ENCODE data around the gene DMBX1.

Gene DMBX1

DNA sequence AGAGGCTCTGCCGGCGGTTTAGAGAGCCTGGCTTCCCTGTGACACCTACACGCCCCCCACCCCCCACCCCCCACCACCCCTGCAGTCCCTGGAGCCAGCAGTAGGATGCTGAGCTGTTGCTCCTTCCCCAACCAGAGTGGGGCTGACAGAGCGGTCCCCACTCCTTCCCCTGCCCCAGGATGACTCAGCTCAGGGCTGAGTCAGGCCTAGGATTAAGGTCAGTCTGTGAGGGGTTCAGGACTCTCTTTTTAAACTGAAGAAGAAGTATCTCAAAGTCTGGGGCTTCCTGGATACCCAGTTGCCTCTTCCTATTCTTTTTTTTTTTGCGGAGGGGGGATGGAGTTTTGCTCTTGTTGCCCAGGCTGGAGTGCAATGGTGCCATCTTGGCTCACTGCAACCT, 19.1 kb downstream of the DMBX1 start:
- no peak for DNase-seq

DNA sequence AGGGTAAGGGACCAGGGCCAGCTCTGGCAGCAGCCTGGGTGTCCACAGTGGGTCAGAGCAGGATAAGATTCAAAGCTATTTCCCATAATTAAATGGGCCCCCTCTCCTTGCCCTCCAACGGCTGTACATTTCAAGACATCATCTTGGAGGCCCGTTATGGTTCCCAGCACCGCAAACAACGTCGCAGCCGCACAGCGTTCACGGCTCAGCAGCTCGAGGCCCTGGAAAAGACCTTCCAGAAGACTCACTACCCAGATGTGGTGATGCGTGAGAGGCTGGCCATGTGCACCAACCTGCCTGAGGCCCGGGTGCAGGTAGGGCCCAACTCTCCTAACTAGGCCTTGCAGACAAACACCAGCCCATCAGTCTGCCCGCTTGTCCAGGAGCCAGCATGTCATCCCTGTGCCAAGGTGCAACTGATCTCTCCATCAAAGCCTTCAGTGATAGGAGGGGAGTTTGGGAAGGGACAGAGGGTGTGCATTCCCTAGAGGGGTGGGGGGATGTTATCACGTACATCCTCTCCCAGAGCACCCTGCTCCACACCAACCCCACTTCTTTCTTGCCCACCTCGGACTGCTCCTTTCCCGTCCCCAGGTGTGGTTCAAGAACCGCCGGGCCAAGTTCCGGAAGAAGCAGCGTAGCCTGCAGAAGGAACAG, 20.8 kb downstream of the DMBX1 start:
- DNase-seq, result no peak

DNA sequence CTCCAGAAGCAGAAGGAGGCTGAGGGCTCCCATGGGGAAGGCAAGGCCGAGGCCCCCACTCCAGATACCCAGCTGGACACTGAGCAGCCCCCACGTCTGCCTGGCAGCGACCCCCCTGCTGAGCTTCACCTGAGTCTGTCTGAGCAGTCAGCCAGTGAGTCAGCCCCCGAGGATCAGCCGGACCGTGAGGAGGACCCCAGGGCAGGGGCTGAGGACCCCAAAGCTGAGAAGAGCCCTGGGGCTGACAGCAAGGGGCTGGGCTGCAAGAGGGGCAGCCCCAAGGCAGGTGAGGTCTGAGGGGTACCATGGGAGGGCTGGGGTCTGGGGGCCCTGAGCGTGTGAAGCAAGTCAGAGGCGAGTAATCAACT, 21.3 kb downstream of the DMBX1 start:
- DNase-seq, result no peak

DNA sequence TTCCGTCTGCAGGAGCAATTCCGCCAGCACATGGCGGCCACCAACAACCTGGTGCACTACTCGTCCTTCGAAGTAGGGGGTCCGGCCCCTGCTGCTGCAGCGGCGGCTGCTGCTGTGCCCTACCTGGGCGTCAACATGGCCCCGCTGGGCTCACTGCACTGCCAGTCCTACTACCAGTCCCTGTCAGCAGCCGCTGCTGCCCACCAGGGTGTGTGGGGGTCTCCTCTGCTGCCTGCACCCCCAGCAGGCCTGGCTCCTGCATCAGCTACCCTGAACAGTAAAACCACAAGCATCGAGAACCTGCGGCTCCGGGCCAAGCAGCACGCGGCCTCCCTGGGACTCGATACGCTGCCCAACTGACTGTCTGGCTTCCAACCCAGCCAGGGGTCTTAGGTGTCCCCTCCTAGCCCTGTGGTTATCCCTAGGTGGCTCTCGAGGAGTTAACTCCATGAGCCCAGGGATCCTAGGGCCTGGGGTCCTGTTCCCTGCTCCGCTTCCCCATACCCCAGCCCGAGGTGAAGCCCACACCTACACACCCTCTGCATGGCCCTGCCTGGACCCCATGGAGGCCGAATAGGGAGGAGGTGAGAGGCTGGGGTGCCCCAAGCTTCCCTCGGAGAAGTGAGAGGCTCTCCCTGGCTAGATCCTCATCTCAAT, 22.6 kb downstream of the DMBX1 start:
- no peak for DNase-seq

DNA sequence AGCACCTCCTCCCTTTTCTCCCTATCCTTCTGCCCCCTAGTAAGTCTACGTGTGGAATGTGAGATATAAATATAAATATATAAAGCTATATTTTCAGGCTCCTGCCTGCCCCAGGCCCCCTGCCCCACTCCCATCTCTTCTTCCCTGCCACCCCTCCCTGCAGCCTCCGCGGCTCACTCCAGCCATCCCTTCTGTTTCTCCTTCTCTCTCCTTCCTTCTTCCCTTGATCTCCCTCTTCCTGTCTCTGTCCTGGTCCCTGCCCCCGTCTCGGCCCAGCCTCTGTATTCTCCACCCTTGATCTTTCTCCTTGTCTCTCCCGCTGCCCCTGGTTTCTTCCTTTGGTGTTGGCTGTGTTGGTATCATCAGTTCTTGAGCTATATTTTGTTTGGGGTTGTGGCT, 23.2 kb downstream of the DMBX1 start:
- DNase-seq, result no peak

DNA sequence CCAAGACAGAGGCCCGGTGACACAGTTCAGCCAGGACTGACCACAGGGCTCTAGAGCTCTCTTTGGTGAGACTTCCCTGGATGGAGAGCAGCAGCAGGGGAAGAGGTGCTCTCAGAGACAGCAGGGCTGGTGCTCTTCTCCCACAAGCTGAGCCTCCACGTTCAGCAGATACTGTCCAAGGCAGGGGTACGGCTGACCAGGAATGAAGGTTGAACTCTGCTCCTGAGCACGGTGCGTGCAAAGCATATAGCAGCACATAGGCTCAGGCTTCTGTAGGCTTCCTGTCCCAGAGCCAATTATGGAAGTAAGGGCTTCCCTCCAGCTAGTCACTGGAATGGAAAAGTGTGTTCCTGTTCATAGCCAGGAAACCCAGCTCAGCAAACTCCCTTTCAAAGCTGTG, 23.9 kb downstream of the DMBX1 start:
- DNase-seq, result no peak

DNA sequence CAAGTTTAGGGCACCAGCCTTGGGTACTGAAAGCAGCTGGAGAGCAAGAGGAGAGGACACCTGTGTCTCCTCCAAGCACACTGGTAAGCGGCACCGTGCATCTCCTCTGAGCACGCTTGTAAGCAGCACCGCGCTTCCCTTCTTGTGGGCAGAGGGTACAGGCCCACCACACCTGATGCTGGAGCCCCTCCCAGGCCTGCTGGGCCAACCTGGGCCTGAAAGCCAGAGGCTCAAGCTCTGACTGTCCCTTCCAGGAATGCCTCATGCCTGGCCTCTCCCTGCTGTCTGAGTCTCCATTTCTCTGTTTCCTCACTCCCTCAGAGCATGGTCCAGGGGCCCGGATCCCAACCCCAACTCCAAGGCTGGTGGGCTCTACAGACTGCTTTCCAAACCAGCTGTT, 25.9 kb downstream of the DMBX1 start:
- DNase-seq, result no peak

DNA sequence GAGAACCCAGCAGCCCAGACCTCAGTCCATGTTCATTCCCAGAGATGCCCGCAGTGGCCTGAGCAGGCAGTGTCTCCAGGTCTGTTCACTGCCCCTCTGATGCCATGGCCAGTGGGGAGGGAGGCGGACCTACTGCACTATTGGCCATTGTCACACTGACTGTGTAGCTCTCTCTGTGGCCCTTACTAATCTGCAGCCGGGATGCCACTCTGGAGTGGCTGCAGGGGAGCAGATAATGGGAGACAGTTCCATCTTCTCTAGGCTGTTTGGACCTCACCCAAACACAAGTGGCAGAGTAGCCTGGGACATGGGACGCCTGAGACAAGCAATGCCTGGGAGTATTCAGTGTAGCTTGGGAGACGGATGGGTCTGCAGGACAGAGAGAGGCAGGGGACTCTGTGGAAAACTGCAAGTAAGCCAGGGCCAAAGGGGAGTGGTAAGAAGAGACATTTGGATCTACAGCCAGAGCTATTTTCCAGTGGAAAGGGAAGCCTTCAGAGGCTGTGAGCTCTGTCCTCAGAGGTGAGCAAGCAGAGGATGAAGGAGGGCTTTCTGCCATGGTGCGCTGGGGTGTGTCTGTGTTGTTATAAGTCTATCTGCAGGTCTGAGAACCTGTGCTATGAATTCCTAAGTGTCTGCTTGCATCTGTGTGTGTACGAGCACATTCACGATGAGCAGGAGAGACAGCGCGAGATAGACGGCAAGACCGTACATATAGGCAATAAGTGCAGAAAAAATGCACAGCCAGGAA, 26.7 kb downstream of the DMBX1 start:
- no peak for DNase-seq

DNA sequence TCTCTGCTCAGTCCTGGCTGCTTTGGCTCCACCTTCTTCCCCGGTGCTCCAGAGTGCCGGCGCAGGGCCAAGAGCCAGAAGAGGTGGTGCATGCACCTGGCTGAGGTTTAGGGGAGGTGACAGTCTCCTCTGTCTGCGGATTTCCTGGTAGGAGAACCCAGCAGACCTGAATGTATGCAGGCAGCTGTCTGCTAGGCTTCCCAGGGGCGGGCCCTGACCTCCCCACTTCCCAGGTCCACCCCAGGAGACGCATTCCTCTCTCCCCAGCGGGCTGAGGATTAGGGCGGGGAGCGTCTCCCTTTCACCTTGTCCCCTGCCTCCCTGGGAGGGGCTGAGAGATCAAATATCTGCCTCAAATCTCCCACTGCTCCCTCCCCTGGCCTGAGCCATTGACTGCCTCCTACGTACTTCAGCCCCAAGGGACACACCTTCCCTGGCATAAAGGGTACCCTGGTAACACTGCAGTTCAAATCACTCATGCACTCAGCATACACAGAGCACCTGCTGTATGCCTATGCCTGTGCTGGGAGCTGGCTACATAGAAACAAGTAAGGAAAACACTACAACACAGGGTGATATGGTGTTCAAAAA, 27.5 kb downstream of the DMBX1 start:
- peak; percentile 100 for DNase-seq

DNA sequence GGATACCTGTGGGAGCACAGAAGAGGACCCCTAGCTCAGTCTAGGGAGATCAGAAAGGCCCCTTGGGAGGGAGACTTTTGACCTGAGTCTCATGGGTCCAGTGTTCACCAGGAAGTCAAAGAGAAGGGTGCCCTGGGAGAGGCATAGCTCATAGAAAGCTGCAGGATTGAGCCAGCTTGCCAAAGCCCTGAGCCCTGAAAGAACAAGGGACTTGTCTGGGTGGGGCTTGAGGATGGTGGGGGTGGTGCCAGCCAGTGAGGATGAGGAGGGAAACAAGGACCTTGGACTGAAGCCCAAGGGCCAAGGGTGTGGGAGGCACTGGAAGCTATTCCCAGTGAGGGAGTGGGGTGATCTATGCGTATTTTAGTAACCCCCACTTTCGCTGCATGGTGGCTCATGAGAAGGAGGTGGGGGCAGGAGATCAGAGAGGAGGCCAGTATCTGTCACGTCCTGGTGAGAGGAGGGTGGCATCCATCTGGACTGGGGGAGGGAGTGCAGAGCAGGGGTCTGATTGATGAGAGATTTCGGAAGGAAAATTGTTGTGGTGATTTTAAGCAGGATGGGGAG, 28.4 kb downstream of the DMBX1 start:
- peak; percentile 43 for DNase-seq

DNA sequence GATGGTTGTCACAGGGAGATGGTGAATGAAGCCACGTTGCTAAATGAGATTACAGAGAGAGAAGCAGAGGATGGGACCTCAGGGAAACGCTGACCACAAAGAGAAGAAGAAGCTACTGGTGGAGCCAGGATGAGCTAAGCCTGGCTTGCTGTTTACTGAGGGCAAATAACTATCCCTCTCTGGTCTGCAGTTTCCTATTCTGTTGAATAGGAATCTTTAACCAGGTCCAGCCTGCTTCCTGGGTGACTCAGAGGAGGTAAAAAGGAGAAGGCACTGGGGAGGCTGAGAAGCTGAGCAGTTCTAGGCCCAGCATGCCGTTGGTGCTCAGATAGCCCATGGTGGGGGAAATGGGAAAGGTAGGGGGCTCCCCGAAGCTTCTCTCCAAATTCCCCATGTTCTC, 29.6 kb downstream of the DMBX1 start:
- DNase-seq, result no peak

DNA sequence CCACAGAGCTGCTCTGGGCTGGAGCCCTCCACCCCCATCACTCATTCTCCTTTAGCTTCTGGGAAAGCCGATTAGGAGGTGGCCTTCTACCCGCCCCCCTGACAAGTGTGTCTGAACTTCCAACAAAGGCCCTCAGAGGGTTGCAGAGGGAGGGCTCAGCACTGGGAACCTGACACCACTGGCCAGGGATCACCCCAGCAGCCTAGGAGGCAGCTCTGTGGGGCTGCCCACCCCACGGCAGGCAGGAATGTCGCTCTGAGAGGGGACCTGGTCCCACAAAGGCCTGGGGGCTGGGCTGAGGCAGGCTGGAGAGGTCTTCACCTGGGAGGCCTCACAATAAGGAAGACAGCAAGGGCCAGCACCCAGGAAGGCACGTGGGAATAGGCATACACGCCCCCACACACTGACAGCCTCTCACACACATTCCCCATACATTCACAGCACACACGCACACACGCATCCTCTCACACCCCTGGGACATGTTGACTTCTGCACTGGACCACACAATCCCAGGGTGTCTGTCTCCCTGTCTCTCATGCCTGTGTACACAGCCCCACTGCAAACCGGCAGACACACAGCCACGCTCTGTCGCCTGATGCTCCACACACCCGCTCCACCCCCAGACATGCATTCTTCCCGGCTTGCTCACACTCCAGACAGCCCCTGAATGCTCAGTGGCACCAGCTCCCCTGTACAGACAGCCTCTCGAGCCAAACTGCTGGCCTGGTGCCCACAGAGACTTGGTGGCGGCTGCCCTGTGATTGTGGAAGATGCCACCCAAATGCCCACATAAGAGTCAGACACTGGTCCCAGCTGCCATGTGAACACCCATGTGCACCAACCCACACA, 30.7 kb downstream of the DMBX1 start:
- DNase-seq, result peak; percentile 50

DNA sequence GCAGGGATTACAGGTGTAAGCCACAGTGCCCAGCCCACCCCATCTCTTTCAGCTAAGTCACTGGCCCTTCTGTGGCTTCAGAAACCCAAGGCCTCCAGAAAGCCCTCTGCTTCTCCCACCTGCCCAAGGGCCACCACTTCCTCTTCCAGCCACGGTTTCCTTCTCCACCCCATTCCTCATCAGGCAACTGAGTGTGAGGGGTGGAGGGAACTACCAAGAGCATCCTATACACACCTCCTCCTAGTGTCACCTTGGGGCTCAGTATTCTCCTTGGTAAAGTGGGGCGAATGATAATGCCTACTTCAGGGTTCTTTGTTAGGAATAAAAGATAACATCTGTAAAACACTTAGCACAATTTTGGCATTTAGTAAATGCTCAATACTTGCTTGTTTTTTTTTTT, 31.8 kb downstream of the DMBX1 start:
- no peak for DNase-seq

DNA sequence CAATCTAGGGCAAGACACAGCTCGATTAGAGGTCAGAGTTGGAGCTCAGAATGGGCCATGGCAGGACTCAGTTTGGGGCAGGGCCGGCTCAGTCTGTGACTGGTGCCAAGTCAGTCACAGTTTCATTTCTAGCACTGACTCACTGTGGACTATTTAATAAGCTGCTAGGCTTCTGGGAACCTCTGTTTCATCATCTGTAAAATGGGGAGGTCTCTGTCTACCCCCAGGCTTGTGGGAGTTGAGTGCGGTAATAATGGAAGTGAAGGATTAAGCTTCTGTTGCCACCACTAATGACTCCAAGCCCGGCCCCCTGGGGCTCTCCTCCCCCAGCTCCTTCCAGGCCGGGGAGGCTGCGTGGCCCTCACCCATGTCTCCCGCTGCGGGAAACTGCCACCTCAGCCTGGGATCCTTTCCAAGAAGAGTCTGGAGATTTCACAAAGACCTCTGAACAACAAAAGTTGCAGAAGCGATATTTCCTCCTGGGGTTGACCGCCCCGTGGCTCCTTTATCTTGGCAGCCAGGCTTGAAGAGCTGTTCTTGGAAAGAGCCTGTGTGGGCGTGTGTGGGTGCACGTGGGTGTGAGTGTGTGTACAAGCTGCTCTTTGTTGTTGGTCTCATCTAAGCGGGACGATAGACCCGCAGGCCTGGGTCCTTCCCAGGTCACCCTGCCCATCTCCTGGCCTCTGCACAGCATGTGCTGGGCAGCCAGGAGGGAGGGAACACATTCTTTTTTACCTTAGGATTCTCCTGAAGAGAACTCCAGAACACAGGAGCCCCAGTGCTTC, 32.7 kb downstream of the DMBX1 start:
- DNase-seq, result no peak

DNA sequence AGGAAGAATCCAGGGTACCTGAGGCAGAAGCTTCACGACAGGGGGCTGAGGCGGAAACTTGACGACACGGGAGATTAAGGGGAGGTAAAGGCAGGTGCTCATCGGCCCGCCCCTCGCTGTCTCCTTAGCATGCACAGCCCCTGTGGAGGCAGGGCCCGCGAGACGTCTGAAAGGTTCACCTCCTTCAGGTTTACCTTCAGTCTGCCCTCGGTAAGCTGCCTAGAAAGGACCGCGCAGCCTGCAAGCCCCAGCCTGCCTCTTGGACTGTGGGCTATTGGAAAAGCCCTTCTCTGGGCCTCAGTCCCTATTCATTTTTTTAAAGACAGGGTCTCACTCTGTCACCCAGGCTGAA, 33.3 kb downstream of the DMBX1 start:
- no peak for DNase-seq

DNA sequence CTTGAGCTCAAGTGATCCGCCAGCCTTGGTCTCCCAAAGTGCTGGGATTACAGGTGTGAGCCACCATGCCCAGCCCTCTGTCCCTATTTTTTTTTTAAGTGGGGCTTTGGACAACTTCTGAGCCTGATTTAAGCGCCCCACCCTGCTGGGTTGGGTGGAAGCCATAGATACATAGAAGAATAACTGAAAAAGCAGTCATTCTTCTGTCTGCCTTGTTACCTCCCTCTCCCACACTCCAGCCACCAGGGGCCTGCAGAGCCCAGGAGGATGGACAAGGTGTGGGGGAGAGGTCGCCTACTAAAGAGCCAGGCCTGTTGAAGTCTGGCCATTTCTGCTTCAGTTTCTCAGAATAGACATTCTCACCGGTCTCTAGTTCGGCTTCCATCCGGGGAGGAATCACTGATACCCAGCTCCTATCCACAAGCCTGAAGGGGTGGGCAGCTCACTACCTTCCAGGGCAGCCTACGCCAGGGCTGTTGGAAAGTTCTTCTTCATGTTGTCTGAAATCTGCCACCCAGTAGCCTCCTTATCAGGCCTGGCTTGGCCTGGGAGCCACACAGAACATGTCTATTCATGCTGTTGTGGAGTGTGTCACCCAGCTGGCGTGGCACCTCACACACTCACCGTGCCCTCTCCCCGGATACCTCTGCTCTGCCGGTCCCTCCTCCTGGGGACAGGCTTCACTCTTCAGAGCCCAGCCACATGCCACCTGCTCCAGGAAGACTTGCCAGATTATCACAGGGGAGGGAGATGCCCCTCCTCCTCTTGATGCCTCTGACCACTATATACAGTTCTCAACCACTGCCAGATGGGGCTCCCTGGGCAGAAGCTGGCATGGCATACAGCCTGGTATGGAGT, 34.1 kb downstream of the DMBX1 start:
- peak; percentile 83 for DNase-seq

DNA sequence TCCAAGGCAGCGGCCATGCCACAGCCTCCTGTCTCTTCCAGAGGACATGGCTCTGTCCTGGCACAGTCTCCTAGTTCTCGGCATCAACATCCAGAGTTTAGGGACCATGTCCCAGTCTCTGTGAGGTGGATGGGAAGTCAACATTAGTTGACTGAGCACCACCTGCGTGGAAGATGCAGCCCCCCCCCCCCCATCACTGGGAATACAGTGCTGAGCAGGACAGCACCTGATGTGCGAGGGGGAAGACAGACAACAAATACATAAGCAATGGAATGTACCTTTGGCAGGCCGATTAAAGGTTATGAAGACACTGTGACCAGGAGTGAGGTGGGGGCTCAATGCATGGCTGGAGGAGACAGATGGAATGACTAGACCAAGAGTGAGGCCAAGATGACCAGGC, 35.2 kb downstream of the DMBX1 start:
- DNase-seq, result no peak

DNA sequence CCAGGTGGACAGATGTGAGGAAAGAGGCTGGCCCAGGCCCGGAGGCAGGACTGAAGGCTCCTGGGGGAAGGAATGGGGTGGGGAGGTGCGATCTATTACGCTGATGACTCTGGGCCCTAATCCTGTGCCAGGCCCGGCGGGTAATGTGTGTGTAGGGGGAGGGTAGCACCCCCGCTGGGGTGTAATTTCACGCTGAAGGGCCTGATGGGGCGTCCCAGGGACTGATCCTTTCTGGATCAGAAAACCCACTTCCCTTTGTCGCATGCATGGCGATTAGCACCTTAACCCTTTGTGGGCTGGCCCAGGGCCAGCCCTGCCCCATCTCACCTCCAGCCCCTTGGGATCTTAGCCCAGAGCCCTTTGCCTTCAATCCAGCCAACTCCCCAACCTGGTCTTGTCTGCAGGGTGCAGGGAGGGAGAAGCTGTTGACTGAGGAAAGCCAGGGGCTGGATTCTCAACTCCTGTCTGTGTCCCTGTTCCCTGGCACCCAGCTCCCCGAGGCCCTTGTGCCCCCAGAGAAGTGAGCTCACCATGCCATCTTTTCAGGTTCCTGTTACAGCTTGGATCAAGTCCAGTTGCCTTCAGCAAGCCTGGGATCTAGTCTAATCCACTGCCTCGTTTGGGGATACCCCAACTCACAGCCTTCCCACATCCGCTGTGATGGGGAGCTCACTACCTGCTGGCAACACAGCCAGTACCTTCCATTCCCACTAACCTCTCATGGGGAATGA, 35.8 kb downstream of the DMBX1 start:
- no peak for DNase-seq

DNA sequence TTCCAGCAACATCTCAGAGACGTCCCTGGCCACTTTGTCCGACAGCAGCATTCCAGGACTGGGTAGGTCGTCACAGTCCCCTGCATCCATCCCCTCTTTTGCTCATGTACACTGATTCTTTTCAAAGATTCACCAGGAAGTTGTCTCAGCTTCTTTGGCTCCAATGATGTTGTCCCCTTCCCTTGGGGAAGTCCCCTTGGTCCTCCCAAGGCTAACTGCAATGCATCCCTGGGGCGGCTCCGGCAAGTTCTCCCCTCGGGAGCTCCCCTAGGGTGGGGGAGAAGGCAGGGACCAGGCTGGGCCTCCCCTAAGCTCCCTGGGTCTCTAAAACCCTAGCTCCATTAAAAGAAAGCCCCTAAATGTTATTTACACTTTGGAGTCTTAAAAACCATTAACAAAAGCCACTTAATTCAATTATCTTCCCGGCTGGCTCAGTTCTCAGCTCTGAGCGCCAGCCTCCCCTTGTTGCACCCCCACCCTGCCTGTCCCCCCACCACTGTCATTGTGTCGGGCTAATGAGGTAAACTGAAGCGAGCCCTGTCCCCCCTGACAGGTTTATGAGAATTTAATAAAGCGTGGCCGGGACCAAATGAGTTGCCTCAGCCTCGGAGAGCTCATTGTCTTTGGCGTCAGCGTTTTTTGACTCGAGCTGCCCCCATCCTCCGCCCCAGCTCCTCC, 36.5 kb downstream of the DMBX1 start:
- no peak for DNase-seq

Data from NCI-H2029 (cell line).